K562 (cell line): ENCODE data around the gene SOWAHD. TPM values are rescaled to one million over a fixed set of nuclear protein-coding genes. Genes with fewer than 3 reads are reported as not detected.

Source experiments
- ARNT ChIP-seq, 2 experiments: fragments of 450-650 bp; IDR thresholded peaks; 2 replicates each; pipeline ENCODE4 v1.6.1; 2016; ENCODE audit warnings: mild to moderate bottlenecking in 1 of 2
- CREM ChIP-seq: IDR thresholded peaks from 2 replicates; pipeline ENCODE4 v1.6.1; 2014; ENCODE audit warnings: antibody characterized with exemption, low read depth
- DEAF1 ChIP-seq: fragments of 450-650 bp; formaldehyde crosslinking; IDR thresholded peaks from 2 replicates; pipeline ENCODE4 v1.4.0; 2020; ENCODE audit warnings: mild to moderate bottlenecking, moderate library complexity
- EWSR1 ChIP-seq: fragments of 450-650 bp; IDR thresholded peaks from 2 replicates; pipeline ENCODE4 v1.6.1; 2018; ENCODE audit warnings: borderline replicate concordance, mild to moderate bottlenecking, low read depth, moderate library complexity; ENCODE audit not compliant: partially characterized antibody
- HMG20A ChIP-seq: fragments of 450-650 bp; formaldehyde crosslinking; conservative IDR thresholded peaks from 2 replicates; pipeline ENCODE4 v1.4.0; 2020; ENCODE audit warnings: mild to moderate bottlenecking, mixed read lengths
- KDM4B ChIP-seq, 2 experiments: fragments of 450-650 bp in 1 of 2; sonication (generic) in 1 of 2; IDR thresholded peaks; 2 replicates each; pipeline ENCODE4 v1.6.1; 2016 to 2017; ENCODE audit warnings: borderline replicate concordance in 2 of 2, antibody characterized with exemption in 1 of 2, low read depth in 1 of 2, mild to moderate bottlenecking in 1 of 2
- MAZ ChIP-seq, 2 experiments: fragments of 450-650 bp in 1 of 2; sonication (generic) in 1 of 2; formaldehyde crosslinking; IDR thresholded peaks in 1 of 2; conservative IDR thresholded peaks in 1 of 2; 2 replicates each; pipeline versions ENCODE4 v1.4.0 to v1.5.0; 2020; ENCODE audit warnings: mild to moderate bottlenecking in 1 of 2, missing genetic modification reagents in 1 of 2
- PHF21A ChIP-seq: fragments of 450-650 bp; IDR thresholded peaks from 2 replicates; pipeline ENCODE4 v1.6.1; 2017; ENCODE audit warnings: low read depth, borderline replicate concordance
- RBFOX2 ChIP-seq: fragments of 200-400 bp; formaldehyde crosslinking; IDR thresholded peaks from 2 replicates; pipeline ENCODE4 v1.6.1; 2017; ENCODE audit warnings: low read depth, mild to moderate bottlenecking, low read length, moderate library complexity
- RBM14 ChIP-seq: fragments of 200-400 bp; formaldehyde crosslinking; IDR thresholded peaks from 2 replicates; pipeline ENCODE4 v1.6.1; 2018; ENCODE audit warnings: low read depth, mild to moderate bottlenecking, low read length, moderate library complexity, borderline replicate concordance; ENCODE audit not compliant: insufficient read depth
- RFX1 ChIP-seq: fragments of 450-650 bp; IDR thresholded peaks from 2 replicates; pipeline ENCODE4 v1.6.1; 2016; ENCODE audit warnings: mild to moderate bottlenecking, moderate library complexity
- TAF9B ChIP-seq: fragments of 450-650 bp; IDR thresholded peaks from 2 replicates; pipeline ENCODE4 v1.6.1; 2018; ENCODE audit warnings: mild to moderate bottlenecking; ENCODE audit not compliant: partially characterized antibody
- THRAP3 ChIP-seq: fragments of 450-650 bp; IDR thresholded peaks from 2 replicates; pipeline ENCODE4 v1.6.1; 2016; ENCODE audit warnings: mild to moderate bottlenecking, inconsistent platforms, borderline replicate concordance
- ZFX ChIP-seq: sonication (generic); formaldehyde crosslinking; IDR thresholded peaks from 2 replicates; pipeline ENCODE4 v1.8.0; 2022; ENCODE audit warnings: mild to moderate bottlenecking, missing genetic modification reagents, moderate library complexity
- polyA plus RNA-seq, 8 experiments: library from polyadenylated mRNA; depleted of rRNA in 4 of 8; stranded (reverse) in 5 of 8; unstranded in 3 of 8; fragments of >200 nt; fragmentation: Nextera tagmentation in 2 of 8; fragmentation: Illumina TruSeq in 1 of 8; extraction: Ambion mirVana in 2 of 8; extraction: Trizol in 1 of 8; gene quantifications; 2 replicates each; pipeline versions ENCODE4 v1.2.1 to v1.2.3, GENCODE V29; 2011 to 2014; ENCODE audit warnings: inconsistent platforms in 1 of 8, missing spikeins in 1 of 8
- total RNA-seq, 7 experiments: library from RNA; depleted of rRNA in 6 of 7; stranded (reverse); fragments of >200 nt in 6 of 7; fragmentation: Illumina TruSeq in 2 of 7; extraction: Trizol in 2 of 7; gene quantifications; 2 replicates each; pipeline versions ENCODE4 v1.2.1 to v1.2.3, GENCODE V29; 2011 to 2021; ENCODE audit warnings: low replicate concordance in 1 of 7
- TF ChIP-seq, protein P1 (sequence below), 2 experiments: IDR thresholded peaks; 2 replicates each; pipeline ENCODE4 v1.6.1; 2012; ENCODE audit warnings: improper control_type of control experiment in 2 of 2, low read depth in 2 of 2, low read length in 2 of 2, borderline replicate concordance in 1 of 2
- TF ChIP-seq, protein P2 (sequence below): fragments of 450-650 bp; IDR thresholded peaks from 2 replicates; pipeline ENCODE4 v1.6.1; 2014; ENCODE audit warnings: low read depth, mild to moderate bottlenecking, moderate library complexity, borderline replicate concordance
- TF ChIP-seq, protein P3 (sequence below): fragments of 450-650 bp; IDR thresholded peaks from 2 replicates; pipeline ENCODE4 v1.6.1; 2018; ENCODE audit not compliant: partially characterized antibody

SOWAHD gene
- total and polyA plus RNA-seq, 9 of the 15 experiments (the other 6 are each of a cell fraction or from before 2014, with no cell fraction given) = 0.13 to 0.29 TPM; not detected in 7

DNA sequence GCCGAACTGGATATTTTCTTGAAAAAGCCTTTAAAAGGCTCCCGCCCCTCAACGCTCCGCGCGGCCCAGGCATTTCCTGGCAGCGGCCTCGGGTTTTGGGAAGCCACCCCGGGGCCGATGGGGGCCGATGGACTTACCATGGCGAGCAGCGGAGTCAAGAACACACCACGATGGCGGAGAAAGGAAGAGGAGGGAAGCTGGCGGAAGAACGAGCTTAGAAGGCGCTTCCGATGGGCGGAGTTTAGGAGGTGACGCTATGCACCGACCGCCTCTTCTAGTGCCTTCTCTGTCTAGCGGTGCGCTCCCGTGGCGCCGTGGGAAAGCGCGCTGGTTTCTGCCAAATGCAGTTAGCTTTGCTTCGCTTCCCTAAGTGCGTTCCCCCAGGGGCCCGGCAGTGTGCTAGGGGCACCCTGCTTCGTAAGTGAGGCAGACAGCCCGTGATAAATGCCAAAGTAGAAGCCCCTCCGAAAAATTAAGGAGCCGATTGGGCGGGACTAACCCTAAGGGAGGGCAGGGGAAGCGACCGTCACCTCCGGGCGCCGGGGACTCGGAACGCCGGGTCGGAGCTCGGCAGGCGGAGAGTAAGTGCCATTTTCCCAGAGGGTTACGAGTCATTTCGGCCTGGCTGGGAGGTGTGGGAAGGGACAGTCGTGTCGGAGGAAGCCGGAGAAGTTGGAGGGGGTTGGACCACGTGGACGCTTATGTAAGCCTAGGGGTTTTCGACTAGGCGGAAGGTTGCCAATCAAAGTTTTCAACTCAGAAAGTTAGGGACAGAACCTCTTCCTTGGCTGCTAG is 33.2 kb downstream of the SOWAHD start, which contains the start of gene RPL39 (continued):
- TF ChIP-seq, protein P1, sequence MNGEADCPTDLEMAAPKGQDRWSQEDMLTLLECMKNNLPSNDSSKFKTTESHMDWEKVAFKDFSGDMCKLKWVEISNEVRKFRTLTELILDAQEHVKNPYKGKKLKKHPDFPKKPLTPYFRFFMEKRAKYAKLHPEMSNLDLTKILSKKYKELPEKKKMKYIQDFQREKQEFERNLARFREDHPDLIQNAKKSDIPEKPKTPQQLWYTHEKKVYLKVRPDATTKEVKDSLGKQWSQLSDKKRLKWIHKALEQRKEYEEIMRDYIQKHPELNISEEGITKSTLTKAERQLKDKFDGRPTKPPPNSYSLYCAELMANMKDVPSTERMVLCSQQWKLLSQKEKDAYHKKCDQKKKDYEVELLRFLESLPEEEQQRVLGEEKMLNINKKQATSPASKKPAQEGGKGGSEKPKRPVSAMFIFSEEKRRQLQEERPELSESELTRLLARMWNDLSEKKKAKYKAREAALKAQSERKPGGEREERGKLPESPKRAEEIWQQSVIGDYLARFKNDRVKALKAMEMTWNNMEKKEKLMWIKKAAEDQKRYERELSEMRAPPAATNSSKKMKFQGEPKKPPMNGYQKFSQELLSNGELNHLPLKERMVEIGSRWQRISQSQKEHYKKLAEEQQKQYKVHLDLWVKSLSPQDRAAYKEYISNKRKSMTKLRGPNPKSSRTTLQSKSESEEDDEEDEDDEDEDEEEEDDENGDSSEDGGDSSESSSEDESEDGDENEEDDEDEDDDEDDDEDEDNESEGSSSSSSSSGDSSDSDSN (IDR thresholded peaks at IDR 0.05; ENCODE audit: borderline replicate concordance in 1 of 2, low read depth in 2 of 2, low read length in 2 of 2) = peak in 1 of 2 experiments; percentile 79; a peak in 3 of 4 replicates
- TF ChIP-seq PHF21A (no peak), RBM14 (no peak), DEAF1 (CRISPR knock-in tag) (no peak), TAF9B (peak; percentile 91), KDM4B (IDR thresholded peaks at IDR 0.05; ENCODE audit: borderline replicate concordance in 2 of 2, low read depth in 1 of 2) (peak in 1 of 2 experiments; percentile 31; a peak in 1 of 4 replicates), CREM (peak; percentile 85), MAZ (CRISPR knock-in tag; conservative IDR thresholded peaks at IDR 0.05 in 1 of 2, IDR thresholded peaks at IDR 0.05 in 1 of 2) (no peak), HMG20A (CRISPR knock-in tag) (no peak), ARNT (IDR thresholded peaks at IDR 0.05) (0 out of 4 replicates have a peak, but pooled peaks of 1 of the 2 experiments have one; percentile 17), ZFX (CRISPR knock-in tag) (peak; percentile 90), EWSR1 (no peak), RBFOX2 (peak; percentile 100), THRAP3 (no peak), RFX1 (no peak)
- TF ChIP-seq, protein P2, sequence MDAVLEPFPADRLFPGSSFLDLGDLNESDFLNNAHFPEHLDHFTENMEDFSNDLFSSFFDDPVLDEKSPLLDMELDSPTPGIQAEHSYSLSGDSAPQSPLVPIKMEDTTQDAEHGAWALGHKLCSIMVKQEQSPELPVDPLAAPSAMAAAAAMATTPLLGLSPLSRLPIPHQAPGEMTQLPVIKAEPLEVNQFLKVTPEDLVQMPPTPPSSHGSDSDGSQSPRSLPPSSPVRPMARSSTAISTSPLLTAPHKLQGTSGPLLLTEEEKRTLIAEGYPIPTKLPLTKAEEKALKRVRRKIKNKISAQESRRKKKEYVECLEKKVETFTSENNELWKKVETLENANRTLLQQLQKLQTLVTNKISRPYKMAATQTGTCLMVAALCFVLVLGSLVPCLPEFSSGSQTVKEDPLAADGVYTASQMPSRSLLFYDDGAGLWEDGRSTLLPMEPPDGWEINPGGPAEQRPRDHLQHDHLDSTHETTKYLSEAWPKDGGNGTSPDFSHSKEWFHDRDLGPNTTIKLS = no peak
- TF ChIP-seq, protein P3, sequence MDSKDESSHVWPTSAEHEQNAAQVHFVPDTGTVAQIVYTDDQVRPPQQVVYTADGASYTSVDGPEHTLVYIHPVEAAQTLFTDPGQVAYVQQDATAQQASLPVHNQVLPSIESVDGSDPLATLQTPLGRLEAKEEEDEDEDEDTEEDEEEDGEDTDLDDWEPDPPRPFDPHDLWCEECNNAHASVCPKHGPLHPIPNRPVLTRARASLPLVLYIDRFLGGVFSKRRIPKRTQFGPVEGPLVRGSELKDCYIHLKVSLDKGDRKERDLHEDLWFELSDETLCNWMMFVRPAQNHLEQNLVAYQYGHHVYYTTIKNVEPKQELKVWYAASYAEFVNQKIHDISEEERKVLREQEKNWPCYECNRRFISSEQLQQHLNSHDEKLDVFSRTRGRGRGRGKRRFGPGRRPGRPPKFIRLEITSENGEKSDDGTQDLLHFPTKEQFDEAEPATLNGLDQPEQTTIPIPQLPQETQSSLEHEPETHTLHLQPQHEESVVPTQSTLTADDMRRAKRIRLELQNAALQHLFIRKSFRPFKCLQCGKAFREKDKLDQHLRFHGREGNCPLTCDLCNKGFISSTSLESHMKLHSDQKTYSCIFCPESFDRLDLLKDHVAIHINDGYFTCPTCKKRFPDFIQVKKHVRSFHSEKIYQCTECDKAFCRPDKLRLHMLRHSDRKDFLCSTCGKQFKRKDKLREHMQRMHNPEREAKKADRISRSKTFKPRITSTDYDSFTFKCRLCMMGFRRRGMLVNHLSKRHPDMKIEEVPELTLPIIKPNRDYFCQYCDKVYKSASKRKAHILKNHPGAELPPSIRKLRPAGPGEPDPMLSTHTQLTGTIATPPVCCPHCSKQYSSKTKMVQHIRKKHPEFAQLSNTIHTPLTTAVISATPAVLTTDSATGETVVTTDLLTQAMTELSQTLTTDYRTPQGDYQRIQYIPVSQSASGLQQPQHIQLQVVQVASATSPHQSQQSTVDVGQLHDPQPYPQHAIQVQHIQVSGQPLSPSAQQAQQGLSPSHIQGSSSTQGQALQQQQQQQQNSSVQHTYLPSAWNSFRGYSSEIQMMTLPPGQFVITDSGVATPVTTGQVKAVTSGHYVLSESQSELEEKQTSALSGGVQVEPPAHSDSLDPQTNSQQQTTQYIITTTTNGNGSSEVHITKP = peak; percentile 93
